Stimulated activated CD8-positive, alpha-beta memory T cell treated with anti-CD3 and anti-CD28 coated beads, Interleukin-12 subunit alpha, Interleukin-12 subunit beta, amount 100 ng/mL, for 1 hour (primary cell): ENCODE results near the gene MAN2A1.

Experiments used
- DNase-seq: peaks from one replicate; pipeline ENCODE4 v3.0.0-alpha.2; 2020; ENCODE audit warnings: low read depth

Gene MAN2A1

DNA sequence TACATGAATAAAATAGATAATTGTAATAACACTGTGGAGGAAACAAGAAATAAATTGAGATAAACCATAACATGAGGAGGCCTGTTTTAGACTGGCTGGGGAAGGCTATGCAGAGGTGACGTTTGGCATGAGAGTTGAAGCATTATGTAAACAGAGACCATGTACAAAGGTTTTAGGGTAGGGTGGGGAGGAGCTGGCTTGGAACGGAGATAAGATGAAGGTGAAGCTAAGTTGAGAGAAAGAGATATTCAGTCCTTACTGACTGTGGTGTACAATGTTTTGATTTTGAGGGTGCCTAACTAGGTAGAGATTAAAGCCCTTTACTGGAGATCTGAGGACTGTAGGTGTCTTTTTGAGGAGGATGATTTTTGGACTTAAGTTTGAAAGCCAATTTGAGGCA lies 17.8 kb downstream of the MAN2A1 start:
- DNase-seq = no peak

DNA sequence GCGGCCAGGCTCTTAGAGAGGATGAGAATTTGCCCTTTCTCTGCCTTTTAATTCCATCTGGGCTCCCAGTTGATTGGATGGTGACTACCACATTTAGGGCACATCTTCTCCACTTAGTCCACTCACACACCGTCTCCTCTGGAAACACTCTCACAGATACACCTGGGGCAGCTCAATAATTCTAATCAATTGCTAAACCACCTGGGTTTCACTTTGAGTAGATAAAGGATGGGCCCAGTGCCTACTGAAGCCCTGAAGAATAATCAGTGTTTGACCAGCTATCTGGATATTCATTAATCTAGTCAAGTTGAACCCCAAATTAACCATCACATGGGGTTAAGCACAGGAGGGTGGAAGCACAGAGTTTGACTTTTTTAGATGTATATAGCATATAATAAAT lies 19.1 kb downstream of the MAN2A1 start:
- DNase-seq = no peak

DNA sequence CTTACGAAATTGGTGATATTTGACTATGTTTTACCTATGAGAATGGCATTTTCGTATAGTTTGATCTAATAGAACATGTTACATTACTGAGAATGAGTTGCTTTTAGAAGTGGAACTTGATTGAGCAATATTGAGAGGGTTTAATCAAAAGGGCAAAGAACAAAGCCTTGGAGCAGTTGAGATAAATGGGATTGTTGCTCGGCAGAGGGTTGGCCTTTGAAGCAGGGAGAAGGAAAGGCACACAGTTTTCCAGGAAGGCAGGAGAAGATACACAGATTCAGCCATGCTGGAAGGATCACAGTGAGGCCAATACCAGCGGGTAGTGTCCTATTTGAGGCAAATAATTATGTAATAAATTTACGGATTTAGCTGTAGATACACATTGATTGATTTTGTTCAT lies 19.5 kb downstream of the MAN2A1 start:
- no peak for DNase-seq

DNA sequence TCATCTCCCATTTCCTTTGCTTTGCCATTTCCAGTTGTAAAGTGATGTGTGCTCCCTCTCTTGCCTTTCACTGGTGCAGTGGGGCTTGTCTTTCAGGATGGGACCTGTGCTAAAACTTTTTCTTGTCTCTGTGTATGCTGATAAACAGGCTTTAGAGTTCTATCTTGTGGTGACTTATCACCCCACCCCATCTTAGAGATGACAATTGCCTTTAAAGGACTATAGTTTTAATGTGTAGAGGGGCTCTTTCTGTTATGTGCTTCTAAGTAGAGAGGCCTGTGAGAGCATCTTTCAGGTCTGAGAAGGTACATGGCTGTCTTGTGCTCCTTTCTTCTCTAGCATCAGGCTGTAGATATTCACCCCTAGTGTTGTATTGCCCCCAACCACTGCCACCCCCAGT lies 21.9 kb downstream of the MAN2A1 start:
- no peak for DNase-seq

DNA sequence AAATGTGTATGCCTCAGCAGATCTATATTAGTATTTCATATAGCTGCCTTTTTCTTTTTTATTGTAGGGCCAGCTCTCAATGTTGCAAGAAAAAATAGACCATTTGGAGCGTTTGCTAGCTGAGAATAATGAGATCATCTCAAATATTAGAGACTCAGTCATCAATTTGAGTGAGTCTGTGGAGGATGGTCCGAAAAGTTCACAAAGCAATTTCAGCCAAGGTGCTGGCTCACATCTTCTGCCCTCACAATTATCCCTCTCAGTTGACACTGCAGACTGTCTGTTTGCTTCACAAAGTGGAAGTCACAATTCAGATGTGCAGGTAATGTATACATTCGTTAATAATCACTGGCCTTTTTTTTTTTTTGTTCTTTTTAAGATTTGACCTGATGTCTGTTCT lies 23.7 kb downstream of the MAN2A1 start:
- no peak for DNase-seq

DNA sequence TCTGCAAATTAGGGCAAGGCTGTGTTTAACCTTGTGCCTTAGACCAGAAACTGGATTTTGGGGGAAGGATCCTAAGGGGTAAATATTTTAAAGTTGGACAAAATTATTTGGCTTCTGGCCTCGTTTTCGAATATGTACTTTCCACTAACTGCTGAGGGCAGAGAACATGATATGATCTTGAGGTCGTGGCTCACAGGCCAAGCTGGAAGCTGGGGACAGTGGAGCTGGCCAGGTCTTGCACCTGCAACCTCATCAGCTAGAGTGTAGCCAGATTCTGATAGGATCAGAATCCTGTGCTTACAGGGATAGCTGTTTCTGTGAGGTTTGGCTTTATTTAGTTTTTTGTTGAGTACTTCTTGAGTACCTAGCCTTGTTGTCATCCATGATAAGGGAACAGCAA lies 24.9 kb downstream of the MAN2A1 start:
- DNase-seq = no peak

DNA sequence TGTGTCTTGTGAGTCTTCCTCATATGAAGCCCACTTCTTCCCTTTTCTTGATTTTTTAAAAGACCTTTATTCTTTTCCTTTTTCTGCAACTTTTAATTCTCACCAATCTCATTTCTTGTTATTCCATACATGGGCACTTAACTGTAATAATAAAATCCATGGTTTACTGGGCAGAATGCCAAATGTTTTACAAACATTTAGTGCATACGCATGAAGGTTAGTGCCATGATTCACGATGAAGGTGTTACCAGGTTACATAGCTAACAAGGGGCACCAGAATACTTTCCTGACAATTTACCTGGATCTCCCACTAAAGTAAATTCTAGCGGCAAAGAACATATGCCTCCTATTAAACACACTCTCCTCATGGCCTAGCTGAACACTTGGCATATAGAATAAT lies 28.5 kb downstream of the MAN2A1 start:
- no peak for DNase-seq

DNA sequence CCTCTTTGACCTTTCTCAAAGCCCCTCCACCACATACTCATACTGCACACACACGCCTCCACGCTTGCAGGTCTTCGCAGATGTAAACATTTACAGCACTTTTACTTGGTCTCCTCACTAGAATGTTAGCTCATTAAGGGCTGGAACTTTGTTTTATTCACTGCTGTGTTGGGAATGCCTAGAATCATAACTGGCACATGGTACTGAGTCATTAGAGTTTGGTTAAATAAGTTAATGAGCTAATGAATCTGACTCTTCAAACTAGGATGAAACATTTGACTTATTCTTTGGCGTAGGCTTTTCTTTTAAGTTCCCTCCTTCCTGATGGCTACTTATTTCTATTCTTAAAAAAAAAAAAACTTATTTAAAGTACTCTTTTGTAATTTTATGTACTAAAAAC lies 28.9 kb downstream of the MAN2A1 start:
- no peak for DNase-seq

DNA sequence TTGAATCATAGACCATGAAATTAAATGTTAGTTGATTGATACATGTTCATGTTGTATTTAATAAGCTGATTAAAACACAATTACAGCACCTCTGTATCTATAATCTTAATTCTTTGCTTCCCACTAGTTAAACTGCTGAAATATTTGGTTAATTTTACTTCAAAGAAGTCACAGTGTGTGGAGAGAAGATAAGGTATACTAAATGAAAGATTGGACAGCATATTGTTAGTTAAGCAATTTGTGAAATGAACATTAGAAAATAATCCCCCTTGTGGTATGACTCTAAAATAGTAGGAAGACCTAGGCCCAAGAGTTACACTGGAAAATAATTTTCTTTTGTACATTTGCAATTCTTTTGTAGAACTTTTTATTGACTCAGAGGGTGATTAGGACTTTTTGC lies 30.3 kb downstream of the MAN2A1 start:
- DNase-seq = no peak

DNA sequence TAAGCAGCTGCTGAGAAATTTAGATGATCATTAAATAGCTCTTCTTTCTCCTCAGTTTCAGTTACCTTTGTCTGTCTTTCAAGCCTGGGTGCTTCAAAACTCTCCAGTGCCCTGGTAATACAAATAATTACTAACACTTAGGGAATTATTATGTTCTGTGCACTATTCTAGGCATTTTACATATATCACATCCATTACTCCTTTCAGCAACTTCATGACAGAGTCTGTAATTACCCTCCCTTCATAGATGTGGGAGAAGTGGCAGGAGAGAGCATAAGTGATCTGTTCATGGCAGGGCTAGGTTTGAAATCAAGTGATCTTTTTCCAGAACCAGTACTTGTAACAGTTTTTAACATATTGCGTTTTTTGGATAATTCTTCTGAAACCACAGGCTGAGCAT lies 32.0 kb downstream of the MAN2A1 start:
- no peak for DNase-seq

DNA sequence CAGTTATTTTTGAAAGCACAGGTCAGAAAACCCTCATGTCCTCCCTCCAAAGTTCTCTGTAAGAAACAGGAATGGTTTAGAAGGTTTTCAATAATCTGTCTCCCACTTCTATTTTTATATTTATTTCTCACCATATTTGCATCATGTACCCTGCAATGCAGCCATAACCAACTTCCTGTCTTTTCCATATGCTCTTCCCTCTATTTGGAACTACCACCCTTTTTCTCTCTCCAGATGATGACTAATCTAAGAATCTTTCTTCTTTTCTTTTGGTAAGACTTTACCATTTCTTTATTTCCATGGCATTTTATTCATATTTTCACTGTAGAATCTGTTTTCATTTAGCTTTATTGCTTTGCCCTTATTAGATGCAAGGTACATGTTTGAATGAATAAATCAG lies 33.9 kb downstream of the MAN2A1 start:
- no peak for DNase-seq

DNA sequence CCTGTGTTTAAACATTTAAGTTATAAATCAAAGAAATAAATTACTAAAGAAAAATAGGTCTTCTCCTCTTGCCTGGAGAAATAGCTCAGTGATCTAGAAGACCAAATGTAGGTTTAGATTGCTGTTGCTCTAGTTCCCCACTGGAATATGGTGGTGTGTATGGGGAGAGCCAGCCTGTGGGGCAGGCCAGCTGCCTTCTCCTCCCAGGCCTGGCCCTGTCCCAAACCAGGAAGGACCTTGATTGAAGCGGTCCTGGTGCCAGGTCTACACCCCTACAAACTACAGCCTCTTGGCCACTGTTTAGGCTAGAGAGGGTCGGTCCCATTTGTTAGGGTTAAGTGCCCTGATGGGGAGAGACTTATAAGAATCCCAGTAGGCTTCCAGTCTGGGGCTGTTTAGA lies 35.4 kb downstream of the MAN2A1 start:
- no peak for DNase-seq

DNA sequence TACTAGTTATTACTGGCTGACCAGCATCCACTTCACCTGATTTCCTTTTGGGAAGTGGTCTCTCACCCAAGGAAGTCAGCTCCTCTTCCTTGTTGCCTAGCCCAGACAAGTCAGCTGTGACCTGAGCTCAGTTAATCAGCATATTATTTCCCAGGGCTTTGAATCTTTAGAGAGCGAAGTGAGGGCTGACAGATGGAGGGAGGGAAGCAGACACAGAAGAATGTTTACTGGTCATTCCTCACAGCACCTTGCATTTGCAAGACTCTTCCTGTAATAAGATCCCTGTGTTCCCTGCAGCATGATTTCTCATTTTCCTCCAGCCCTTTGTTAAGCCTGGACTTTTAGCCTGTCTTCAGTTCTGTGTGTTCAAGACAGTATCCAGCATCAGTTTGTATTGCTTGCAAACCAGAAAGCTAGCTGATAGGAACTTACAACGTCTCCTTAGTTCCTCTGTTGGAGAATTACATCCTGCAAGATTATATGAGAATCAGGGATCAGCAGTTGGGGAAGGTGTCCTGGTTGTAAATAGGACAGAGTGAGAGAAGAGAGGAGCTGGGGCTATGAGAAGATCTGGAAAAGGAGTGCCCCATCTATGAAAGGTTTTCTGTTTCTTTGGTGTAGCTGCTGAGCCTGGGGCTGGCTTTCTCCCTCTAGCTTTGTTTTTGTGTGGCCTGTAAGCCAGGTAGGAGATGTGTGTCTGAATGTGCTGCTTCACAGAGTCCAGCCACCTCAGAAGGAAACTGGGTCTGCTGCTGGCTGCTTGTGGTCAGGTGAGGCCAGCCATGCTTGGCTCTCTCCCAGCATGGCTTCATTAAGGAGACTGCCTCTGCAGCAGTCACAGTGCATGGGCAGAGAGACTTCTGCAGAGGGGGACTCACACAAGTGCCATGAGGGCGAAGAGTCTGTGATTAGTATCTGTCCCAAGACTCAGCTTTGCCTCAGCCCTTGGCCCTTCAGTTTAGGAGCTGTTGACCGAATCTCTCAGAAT lies 50.3 kb downstream of the MAN2A1 start:
- no peak for DNase-seq

DNA sequence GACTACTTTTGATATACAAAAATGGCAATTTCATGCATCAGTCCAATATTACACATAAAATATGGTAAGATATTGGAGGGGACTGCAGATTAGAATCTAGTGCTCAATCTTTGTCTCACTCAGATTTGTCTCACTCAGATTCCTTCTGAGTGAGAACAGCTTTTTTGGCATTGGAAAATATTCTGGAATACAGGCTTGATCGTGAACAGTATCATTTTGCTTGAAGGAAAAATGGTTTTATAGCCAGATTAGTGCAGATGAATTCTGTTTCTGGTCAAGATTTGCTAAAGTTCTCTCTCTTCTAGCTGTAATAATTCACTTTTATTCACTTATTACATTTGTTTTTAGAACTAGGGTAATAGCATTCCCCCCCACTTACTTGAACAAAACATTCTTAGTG lies 51.2 kb downstream of the MAN2A1 start:
- no peak for DNase-seq

DNA sequence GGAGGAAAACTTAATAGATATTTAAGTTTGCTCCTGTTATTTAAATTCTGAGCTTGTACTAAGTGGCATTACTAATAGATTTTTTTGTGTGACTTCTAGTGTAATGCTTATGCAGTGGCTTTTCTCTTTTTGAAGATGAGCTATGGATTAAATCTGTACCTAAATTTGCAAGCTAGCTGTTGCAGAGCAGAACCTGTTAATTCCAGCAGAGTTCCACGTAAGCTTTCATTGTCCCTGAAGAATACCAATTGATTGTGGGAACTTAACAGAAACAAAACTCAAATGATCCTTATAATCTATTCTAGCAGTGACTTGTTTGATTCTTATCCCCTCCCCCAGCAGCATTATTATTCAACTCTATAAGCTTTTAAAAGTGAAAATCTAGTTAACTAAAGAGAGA lies 51.7 kb downstream of the MAN2A1 start:
- no peak for DNase-seq

DNA sequence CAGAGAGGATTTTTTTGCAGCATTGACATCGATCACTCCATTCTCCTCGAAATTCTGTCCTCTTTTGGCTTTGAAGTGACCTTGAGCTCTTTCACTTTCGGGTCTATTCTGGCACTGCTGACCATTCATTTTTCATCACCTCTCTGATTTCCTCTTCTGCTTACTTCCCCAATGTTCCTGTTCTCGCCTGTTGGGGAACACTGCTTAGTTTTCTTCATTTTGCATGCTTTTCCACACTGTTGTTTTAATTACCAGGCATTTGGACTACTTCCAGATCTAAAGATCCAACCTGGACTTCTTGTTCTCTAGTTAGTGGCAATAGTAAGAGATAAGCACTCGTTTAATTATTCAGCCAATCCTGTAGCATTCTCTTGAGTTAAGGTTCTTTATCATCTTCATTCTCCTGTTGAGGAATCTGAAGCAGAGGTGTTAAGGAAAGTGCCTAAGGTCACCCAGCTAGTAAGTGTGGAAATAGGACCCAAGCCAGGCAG lies 53.4 kb downstream of the MAN2A1 start:
- no peak for DNase-seq

DNA sequence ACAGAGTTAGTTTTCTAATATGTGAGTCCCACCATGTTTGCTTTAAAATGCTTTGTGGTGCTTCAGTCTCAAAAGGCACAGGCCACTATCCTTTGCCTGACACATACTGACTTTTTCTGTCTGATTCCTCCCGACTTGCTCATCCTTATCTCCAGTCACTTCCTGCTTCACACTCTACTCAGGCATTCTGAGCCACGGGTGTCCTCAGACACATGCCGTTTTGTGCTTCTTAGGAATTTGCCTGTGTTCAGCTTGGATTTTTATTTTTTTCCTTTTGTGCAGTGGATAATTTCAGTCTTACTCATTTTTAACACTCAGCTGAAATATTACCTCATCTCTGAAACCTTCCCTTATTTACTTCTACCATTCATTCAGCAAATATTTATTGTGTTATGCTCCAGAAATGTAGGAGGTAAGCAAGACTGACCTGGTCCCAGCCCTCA lies 54.1 kb downstream of the MAN2A1 start:
- DNase-seq = no peak

DNA sequence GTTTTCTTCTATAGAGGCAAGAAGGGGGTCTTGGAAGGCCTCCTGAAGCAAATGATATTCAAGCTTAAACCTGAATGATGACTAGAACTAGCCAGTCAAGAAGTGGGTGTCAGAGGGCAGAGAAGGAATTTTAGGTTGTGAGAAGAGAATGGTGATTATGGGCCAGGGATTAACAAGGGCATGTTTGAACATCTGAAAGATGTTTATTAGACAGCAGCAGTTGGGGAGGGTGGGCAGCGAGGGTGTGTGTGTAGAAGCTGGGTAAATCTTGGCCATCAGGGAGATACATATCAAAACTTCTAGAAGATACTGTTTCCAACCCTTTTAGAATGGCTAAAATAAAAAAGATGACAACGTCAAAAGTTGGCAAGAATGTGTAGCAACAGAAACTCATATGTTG lies 54.5 kb downstream of the MAN2A1 start:
- DNase-seq = no peak

DNA sequence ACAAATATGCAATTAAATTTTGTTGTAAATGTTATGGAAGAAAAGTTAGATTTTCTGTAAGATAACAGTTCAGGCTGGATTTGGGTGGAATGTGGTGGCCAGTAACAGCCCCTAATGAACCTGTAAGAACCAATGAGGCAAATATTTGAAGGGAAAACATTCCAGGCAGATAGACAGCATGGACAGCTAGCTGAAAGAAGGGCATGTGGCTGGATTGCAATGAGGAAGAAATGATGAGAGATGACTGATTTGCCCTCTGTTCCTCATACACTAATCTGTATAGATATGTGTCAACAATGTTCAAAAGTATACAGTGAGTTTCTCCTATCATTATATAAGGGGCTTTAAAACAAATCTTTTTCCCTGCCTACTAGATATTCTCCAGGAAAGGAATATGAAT lies 58.8 kb downstream of the MAN2A1 start:
- DNase-seq = no peak

DNA sequence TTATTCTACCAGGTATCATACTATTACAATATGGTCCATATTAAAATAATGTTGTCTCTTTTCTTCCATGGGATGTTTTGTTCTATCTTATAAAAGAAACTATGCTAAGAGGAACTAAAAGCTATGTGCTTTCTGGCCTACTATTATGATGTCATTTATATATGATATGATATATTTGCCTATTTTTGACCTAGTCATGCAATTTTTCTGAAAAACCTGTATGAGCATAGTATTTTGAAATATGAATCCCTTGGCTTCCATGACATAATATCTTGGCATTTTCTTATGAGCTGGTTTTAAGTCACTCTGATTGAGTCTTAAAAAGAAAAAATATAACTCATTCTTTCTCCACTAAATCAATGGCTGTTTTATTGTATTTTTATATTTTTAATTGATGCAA lies 60.7 kb downstream of the MAN2A1 start:
- DNase-seq = no peak

DNA sequence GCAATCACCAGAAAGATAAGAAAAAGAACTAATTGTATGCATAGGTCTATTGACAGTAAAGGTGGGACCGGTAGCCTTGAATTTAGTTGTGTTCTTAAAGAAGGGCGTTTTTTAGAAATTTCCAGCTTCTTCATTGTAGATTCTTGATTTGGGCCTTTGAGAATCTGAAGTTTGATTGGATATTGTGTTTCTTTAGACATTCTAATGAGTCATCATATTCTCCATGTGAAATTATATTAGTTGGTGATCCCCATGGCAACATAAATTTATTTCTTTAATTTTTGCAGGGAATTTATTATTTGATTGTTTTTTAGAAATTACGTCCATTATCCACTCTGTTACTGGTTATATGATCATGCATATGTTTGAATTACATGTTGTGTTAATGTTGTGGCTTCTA lies 63.6 kb downstream of the MAN2A1 start:
- no peak for DNase-seq

DNA sequence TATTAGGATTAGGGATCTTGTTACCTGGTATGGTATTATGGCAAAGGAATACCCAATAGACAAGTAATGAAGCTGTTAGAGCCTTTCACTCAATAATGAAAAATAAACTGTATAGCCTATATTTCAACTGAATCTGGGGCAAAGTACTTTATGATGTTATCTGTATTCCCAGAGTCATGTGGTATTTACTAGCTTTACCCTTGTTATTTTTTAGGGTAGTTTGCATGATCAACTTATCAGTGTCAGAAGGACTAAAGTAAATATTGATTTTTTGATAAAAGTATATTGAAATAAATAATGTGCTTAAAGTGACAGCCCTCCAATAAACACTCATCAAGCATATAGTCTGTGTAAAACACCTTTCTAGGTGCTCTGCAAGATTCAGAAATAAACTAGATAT lies 64.6 kb downstream of the MAN2A1 start:
- DNase-seq = no peak

DNA sequence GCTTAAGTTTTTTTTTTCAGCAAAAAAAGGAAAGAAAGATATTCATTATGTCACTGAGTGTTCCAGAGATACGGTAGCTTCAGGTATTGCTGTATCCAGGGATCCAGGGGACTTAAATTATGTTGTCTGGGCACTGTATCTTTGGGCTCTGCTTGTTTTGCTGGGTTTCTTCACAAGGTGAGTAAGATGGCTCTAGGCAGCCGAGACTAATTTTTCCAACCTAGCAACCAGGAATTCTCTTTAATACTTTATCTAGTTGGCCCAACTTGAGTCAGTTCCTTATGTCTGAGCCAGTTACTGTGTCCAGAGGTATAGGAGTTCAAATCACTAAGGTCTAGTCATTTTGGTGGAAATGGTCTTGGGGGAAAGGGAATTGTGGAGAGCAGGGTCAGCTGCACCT lies 66.0 kb downstream of the MAN2A1 start:
- no peak for DNase-seq
